Heart left ventricle (tissue), 16 donors: ENCODE data around the gene TBCD. TPM values are rescaled to one million over a fixed set of nuclear protein-coding genes. Genes with fewer than 3 reads are reported as not detected.

Experiments used
- ATAC-seq, 4 donors: fragments of 200-7000 bp; cut with Tn5 transposase; one replicate each; pipeline ENCODE4 v1.9.1; 2020 to 2022; ENCODE audit warnings: moderate library complexity in 4 of 4, mild to moderate bottlenecking in 3 of 4, moderate number of reproducible peaks in 1 of 4
- DNase-seq, 5 donors: peaks; one replicate each; pipeline ENCODE4 v3.0.0-alpha.2; 2020
- H3K27ac ChIP-seq, 12 donors: fragments of 200-600 bp; sonication (generic) in 4 of 12; one replicate each; pipeline versions ENCODE4 v1.5.0 to v1.8.0; 2016 to 2022; ENCODE audit warnings: mild to moderate bottlenecking in 2 of 12
- H3K27me3 ChIP-seq, 9 donors: fragments of 200-600 bp; sonication (generic) in 2 of 9; one replicate each; pipeline versions ENCODE4 v1.5.1 to v1.8.0; 2016 to 2022; ENCODE audit warnings: mild to moderate bottlenecking in 3 of 9
- H3K36me3 ChIP-seq, 9 donors: fragments of 200-600 bp; sonication (generic) in 2 of 9; one replicate each; pipeline versions ENCODE4 v1.5.0 to v1.8.0; 2018 to 2022; ENCODE audit warnings: mild to moderate bottlenecking in 2 of 9
- H3K4me1 ChIP-seq, 12 donors: fragments of 200-600 bp; sonication (generic) in 4 of 12; one replicate each; pipeline versions ENCODE4 v1.5.0 to v1.8.0; 2016 to 2022; ENCODE audit warnings: mild to moderate bottlenecking in 3 of 12
- H3K4me3 ChIP-seq, 12 donors: fragments of 200-600 bp; sonication (generic) in 4 of 12; one replicate each; pipeline versions ENCODE4 v1.5.0 to v1.8.0; 2017 to 2022; ENCODE audit warnings: mild to moderate bottlenecking in 9 of 12, moderate library complexity in 4 of 12
- H3K9me3 ChIP-seq, 12 donors: fragments of 200-600 bp; sonication (generic) in 4 of 12; one replicate each; pipeline versions ENCODE4 v1.5.0 to v1.8.0; 2016 to 2022; ENCODE audit warnings: mild to moderate bottlenecking in 1 of 12
- CTCF ChIP-seq, 12 donors: fragments of 200-600 bp; sonication (generic) in 4 of 12; IDR thresholded peaks; one replicate each; pipeline versions ENCODE4 v1.5.0 to v1.8.0; 2018 to 2022; ENCODE audit warnings: antibody characterized with exemption in 12 of 12, mild to moderate bottlenecking in 5 of 12
- POLR2A ChIP-seq, 2 donors: fragments of 450-650 bp; IDR thresholded peaks; one replicate each; pipeline ENCODE4 v1.6.1; 2017; ENCODE audit warnings: antibody characterized with exemption in 2 of 2, mild to moderate bottlenecking in 2 of 2, moderate library complexity in 2 of 2
- WGBS, 4 donors: extraction: QIAGEN DNeasy Blood & Tissue Kit in 2 of 4; methylation state at CpG; one replicate each; pipeline versions ENCODE4 v1.1.5 to v1.1.7; 2013 to 2018; 5-methylcytosine and 5-hydroxymethylcytosine counted together
- intact Hi-C, 10 donors: fragments of 100-400 bp; cut with DNase I; formaldehyde crosslinking; loops; one replicate each; pipeline versions ENCODE4 v1.11.1 to v1.14.2; 2022
- polyA plus RNA-seq, 2 donors: library from polyadenylated mRNA; stranded (reverse); fragments of 200-250 nt; gene quantifications; one replicate each; pipeline ENCODE4 v1.2.3, GENCODE V29; 2013
- total RNA-seq, 9 donors: library from RNA; depleted of rRNA in 2 of 9; stranded (reverse); fragments of >200 nt in 2 of 9; fragmentation: NEBNext Ultra II Directional in 3 of 9; extraction: Animal tissue kit (Norgen Biotek cat#: 25700) in 3 of 9; gene quantifications; one replicate each; pipeline versions ENCODE4 v1.1.0 to v1.2.4, GENCODE V29; 2016 to 2023
- donor health status: ischemic (EF 13 %, LVEDD 7.1; RV severe dilation, severe dysfunction).
- donor health status: healthy with polysubstance abuse.
- donor health status: DM: no; HTN: yes; CAD: no.
- donor health status: DM: no; HTN: no; CAD: no.
- donor health status: ischemic (EF 25% LVEDD 6.9; RV normal size, moderate dysfunction).
- donor health status: ischemic (EF 25% LVEDD 5.7; RV mildly dilated, moderate dysfunction).
- donor health status: healthy.
- donor health status: DM: yes; HTN: yes; CAD: no.
- donor health status: ischemic (EF 35%, LVEDD 5.7; RV mildly dilated, moderate dysfunction).
- donor health status: nonischemic (EF 11% LVEDD 7.7; RV severe dilation, severe dysfunction).
- donor health status: DM: yes; HTN: yes; CAD: no.
- donor health status: PGD.
- donor health status: ischemic (EF 29% LVEDD 5.4; RV normal size, mild dysfunction).
- donor health status: nonischemic (EF 23%, LVEDD 6.1; RV moderate dilation, normal function).

The TBCD gene
- total and polyA plus RNA-seq, 11 donors: 36.9 to 98.4 (median 58.5) TPM

GRCh38 chr17:82937411-82938371 is 185.8 kb downstream of the TBCD start:
- Histone ChIP-seq H3K4me3 (no peak overlapping the region), H3K27me3 (no peaks in the 10 kb centered on the region), H3K36me3 (peaks cover 3 to 96% (median 81%) of the 10 kb centered on the region in 9 donors), H3K9me3 (no peaks in the 10 kb centered on the region), H3K27ac (no peak overlapping the region), H3K4me1 (no peaks in the 10 kb centered on the region)
- DNase-seq: peak in 2 of 5 donors; percentile 15 to 49
- 85 to 95% (median 91%) methylated on average over 27 to 53 of the region's 53 CpGs for WGBS, 4 donors
- no peak for TF ChIP-seq CTCF (IDR thresholded peaks at IDR 0.05)
- TF ChIP-seq POLR2A (IDR thresholded peaks at IDR 0.05): no peak
- ATAC-seq: peak in 1 of 4 donors; percentile 16
- intact Hi-C loops: no loop called here

DNA sequence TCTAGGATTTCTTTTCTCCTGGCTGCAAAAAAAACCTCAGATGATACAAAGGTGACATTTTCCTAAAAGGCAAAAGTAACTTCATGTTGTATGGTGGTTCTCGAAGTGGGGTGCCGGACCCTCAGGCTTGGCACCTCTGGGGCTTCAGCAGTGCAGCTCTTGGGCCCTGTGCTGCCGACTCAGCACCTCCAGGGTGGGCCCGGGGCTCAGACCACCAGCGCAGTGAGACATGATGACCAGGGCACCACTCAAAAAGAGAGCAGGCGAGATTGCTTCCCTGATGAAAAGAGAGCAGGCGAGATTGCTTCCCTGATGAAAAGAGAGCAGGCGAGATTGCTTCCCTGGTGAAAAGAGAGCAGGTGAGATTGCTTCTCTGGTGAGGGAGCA is 186.6 kb downstream of the TBCD start:
- DNase-seq: peak in 2 of 5 donors; percentile 12 to 18
- Histone ChIP-seq H3K27me3 (no peaks in the 10 kb centered on the region), H3K4me3 (no peak overlapping the region), H3K4me1 (no peaks in the 10 kb centered on the region), H3K27ac (no peak overlapping the region), H3K36me3 (peaks cover 3 to 96% (median 81%) of the 10 kb centered on the region in 9 donors), H3K9me3 (peaks cover 0 to 2% (median 0%) of the 10 kb centered on the region in 12 donors)
- no peak for TF ChIP-seq CTCF (IDR thresholded peaks at IDR 0.05)
- TF ChIP-seq POLR2A (IDR thresholded peaks at IDR 0.05): no peak
- intact Hi-C loops: no loop called here
- 95 to 98% (median 96%) methylated on average over 8 of the region's 8 CpGs for WGBS, 4 donors
- ATAC-seq: no peak

DNA sequence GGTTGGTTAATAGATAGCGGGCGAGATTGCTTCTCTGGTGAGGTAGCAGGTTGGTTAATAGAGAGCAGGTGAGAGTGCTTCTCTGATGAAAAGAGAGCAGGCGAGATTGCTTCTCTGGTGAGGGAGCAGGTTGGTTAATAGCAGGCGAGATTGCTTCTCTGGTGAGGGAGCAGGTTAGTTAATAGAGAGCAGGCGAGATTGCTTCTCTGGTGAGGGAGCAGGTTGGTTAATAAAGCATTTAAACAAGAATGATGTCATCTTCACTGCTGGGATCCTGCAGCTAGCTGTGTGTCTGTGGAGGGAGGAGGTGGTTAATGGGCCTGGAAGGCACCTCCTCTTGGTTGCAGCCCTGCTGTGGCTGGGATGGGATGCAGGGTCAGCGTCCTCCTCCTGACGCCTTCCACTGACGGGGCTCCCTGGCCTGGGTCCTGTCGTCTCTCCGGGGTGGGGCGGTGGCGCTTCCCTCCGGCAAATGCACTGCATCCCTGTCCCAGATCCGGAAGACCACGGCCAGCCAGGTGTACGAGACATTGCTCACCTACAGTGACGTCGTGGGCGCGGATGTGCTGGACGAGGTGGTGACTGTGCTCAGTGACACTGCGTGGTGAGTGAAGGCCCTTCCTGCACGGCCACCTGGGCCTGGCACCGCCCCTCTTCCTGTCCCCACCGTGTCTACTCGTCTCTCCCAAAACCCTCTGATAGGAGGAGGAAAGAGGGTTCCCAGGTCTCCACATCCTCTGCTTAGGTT is 187.2 kb downstream of the TBCD start:
- DNase-seq: peak in 2 of 5 donors; percentile 14 to 64
- 88 to 94% (median 92%) methylated on average over 22 to 26 of the region's 26 CpGs for WGBS, 4 donors
- Histone ChIP-seq H3K4me1 (no peaks in the 10 kb centered on the region), H3K27ac (no peak overlapping the region), H3K27me3 (no peaks in the 10 kb centered on the region), H3K4me3 (no peak overlapping the region), H3K36me3 (peaks cover 3 to 96% (median 81%) of the 10 kb centered on the region in 9 donors), H3K9me3 (peaks cover 0 to 8% (median 2%) of the 10 kb centered on the region in 12 donors)
- ATAC-seq: no peak
- intact Hi-C loops: no loop called here
- TF ChIP-seq CTCF (IDR thresholded peaks at IDR 0.05) (no peak), POLR2A (IDR thresholded peaks at IDR 0.05) (no peak)
